Measurements from ENCODE around the gene RELL2.

Gene RELL2

GRCh38 chr5:141649972-141650371 lies 13.2 kb downstream of the RELL2 start:
- no peak for DNase-seq

GRCh38 chr5:141650851-141651727 lies 14.3 kb downstream of the RELL2 start, which contains the start of gene FCHSD1:
FCHSD1 (minus strand) TSS chr5:141651418; CDS start chr5:141651368, 50 bp downstream.
- no peak for DNase-seq

- DNase-seq, result no peak
Measured at GRCh38 chr5:141651728-141652105, 14.9 kb downstream of the RELL2 start.

GRCh38 chr5:141654298-141654697 lies 17.5 kb downstream of the RELL2 start:
- no peak for DNase-seq

GRCh38 chr5:141655020-141655419 lies 18.2 kb downstream of the RELL2 start:
- no peak for DNase-seq

GRCh38 chr5:141656396-141656795 lies 19.6 kb downstream of the RELL2 start:
- DNase-seq, result no peak

- DNase-seq, result no peak
Measured at GRCh38 chr5:141657404-141657803, 20.6 kb downstream of the RELL2 start.

GRCh38 chr5:141657937-141658545 lies 21.2 kb downstream of the RELL2 start:
- DNase-seq, result no peak

GRCh38 chr5:141662028-141662427 lies 25.2 kb downstream of the RELL2 start:
- no peak for DNase-seq

GRCh38 chr5:141663506-141663905 lies 26.7 kb downstream of the RELL2 start:
- no peak for DNase-seq

GRCh38 chr5:141664733-141665461 lies 28.1 kb downstream of the RELL2 start:
- peak; percentile 34 to 68 for DNase-seq

- no peak for DNase-seq
Measured at GRCh38 chr5:141665995-141666940, 29.5 kb downstream of the RELL2 start.

GRCh38 chr5:141668601-141669265 lies 31.9 kb downstream of the RELL2 start:
- DNase-seq, result no peak

GRCh38 chr5:141669520-141669919 lies 32.7 kb downstream of the RELL2 start:
- no peak for DNase-seq

GRCh38 chr5:141672071-141672840 lies 35.5 kb downstream of the RELL2 start:
- DNase-seq, result no peak

- no peak for DNase-seq
Measured at GRCh38 chr5:141672841-141673813, 36.3 kb downstream of the RELL2 start.

- no peak for DNase-seq
Measured at GRCh38 chr5:141674747-141675146, 38.0 kb downstream of the RELL2 start.

GRCh38 chr5:141675672-141676071 lies 38.9 kb downstream of the RELL2 start:
- DNase-seq, result no peak

- DNase-seq, result no peak
Measured at GRCh38 chr5:141677415-141677814, 40.6 kb downstream of the RELL2 start.

GRCh38 chr5:141680178-141680577 lies 43.4 kb downstream of the RELL2 start:
- no peak for DNase-seq
